Tibial nerve (tissue), 4 donors: Measurements from ENCODE around the gene MAGEF1.

ENCODE experiments used
- CTCF ChIP-seq, 5 experiments: fragments of 200-600 bp in 3 of 5; fragments of 450-650 bp in 2 of 5; sonication (generic) in 3 of 5; IDR thresholded peaks; one replicate each; pipeline ENCODE4 v1.5.1; 2016 to 2019; ENCODE audit warnings: antibody characterized with exemption in 5 of 5, mild to moderate bottlenecking in 3 of 5, moderate library complexity in 2 of 5
- EP300 ChIP-seq, 2 donors: sonication (generic); formaldehyde crosslinking; IDR thresholded peaks; one replicate each; pipeline ENCODE4 v1.6.1; 2017; ENCODE audit warnings: antibody characterized with exemption in 2 of 2, mild to moderate bottlenecking in 1 of 2
- POLR2A ChIP-seq, 2 donors: fragments of 450-650 bp; IDR thresholded peaks; one replicate each; pipeline ENCODE4 v1.6.1; 2017; ENCODE audit warnings: antibody characterized with exemption in 2 of 2, mild to moderate bottlenecking in 2 of 2, moderate library complexity in 2 of 2

- TF ChIP-seq CTCF (IDR thresholded peaks at IDR 0.05) (no peak), POLR2A (IDR thresholded peaks at IDR 0.05) (no peak), EP300 (IDR thresholded peaks at IDR 0.05) (no peak)
These were observed 34.6 kb upstream of the MAGEF1 start for GRCh38 chr3:184746131-184747120.
